PC-9 (cell line): Measurements from ENCODE around the gene PRXL2B. TPM values are rescaled to one million over a fixed set of nuclear protein-coding genes. Genes with fewer than 3 reads are reported as not detected.
A peak's percentile ranks its signal among the peaks of the same experiment; 100 is the strongest.

ENCODE experiments used
- BruUV-seq: library from RNA; stranded (reverse); fragments of 400-500 nt; replicated peaks from 2 replicates; lab custom pipeline; 2021; lab: Mats Ljungman, UMichigan
- CTCF ChIA-PET: fragments of 300-600 bp; sonication (Branson Sonifier 250); formaldehyde crosslinking; loops from one replicate; lab custom pipeline; 2022; ENCODE audit warnings: antibody characterized with exemption; lab: Charles Lee
- POLR2A ChIA-PET: fragments of 300-600 bp; sonication (Branson Sonifier 250); formaldehyde crosslinking; loops from one replicate; lab custom pipeline; 2022; ENCODE audit warnings: antibody characterized with exemption; ENCODE audit not compliant: unreplicated experiment; lab: Charles Lee
- DNase-seq, 2 experiments: peaks; one replicate each; pipeline versions ENCODE4 v3.0.0 to v3.0.0-alpha.2; 2015 to 2022; ENCODE audit warnings: mixed read lengths in 1 of 2
- H2AFZ ChIP-seq: fragments of 200-600 bp; sonication (generic); 2 replicates; pipeline ENCODE4 v1.8.1; 2017; ENCODE audit warnings: antibody characterized with exemption
- H3F3A ChIP-seq: fragments of 200-600 bp; sonication (generic); 2 replicates; pipeline ENCODE4 v1.8.1; 2017; ENCODE audit warnings: antibody characterized with exemption, mild to moderate bottlenecking, low read depth; ENCODE audit not compliant: insufficient read depth
- H3K27ac ChIP-seq: fragments of 200-600 bp; sonication (generic); 2 replicates; pipeline ENCODE4 v1.6.1; 2016; ENCODE audit warnings: mixed run types
- H3K27me3 ChIP-seq: fragments of 200-600 bp; sonication (generic); 2 replicates; pipeline ENCODE4 v1.6.1; 2016; ENCODE audit warnings: low read depth, mixed run types; ENCODE audit not compliant: insufficient read depth
- H3K36me3 ChIP-seq: fragments of 200-600 bp; sonication (generic); 2 replicates; pipeline ENCODE4 v1.6.1; 2016; ENCODE audit warnings: low read depth, mixed run types
- H3K4me1 ChIP-seq: fragments of 200-600 bp; sonication (generic); replicated peaks from 2 replicates; pipeline ENCODE4 v1.6.1; 2016; ENCODE audit warnings: mixed run types; ENCODE audit not compliant: insufficient read depth
- H3K4me2 ChIP-seq: fragments of 200-600 bp; sonication (generic); 2 replicates; pipeline ENCODE4 v1.6.1; 2017; ENCODE audit warnings: mixed run types
- H3K4me3 ChIP-seq: fragments of 200-600 bp; sonication (generic); 2 replicates; pipeline ENCODE4 v1.6.1; 2016; ENCODE audit warnings: mixed run types
- H3K79me2 ChIP-seq: fragments of 200-600 bp; sonication (generic); 2 replicates; pipeline ENCODE4 v1.6.1; 2017; ENCODE audit warnings: low read depth, mixed run types
- H3K9me2 ChIP-seq: fragments of 200-600 bp; sonication (generic); 2 replicates; pipeline ENCODE4 v1.8.1; 2017; ENCODE audit warnings: mild to moderate bottlenecking; ENCODE audit not compliant: insufficient read depth
- H3K9me3 ChIP-seq: fragments of 200-600 bp; sonication (generic); 2 replicates; pipeline ENCODE4 v1.8.1; 2016; ENCODE audit warnings: low read depth; ENCODE audit not compliant: insufficient read depth
- H4K20me1 ChIP-seq: fragments of 200-600 bp; sonication (generic); 2 replicates; pipeline ENCODE4 v1.8.1; 2017; ENCODE audit not compliant: insufficient read depth
- CTCF ChIP-seq: fragments of 200-600 bp; sonication (generic); conservative IDR thresholded peaks from 2 replicates; pipeline ENCODE4 v1.6.1; 2017; ENCODE audit warnings: mixed run types, antibody characterized with exemption, mild to moderate bottlenecking, moderate library complexity
- EZH2 ChIP-seq: fragments of 200-600 bp; sonication (generic); IDR thresholded peaks from 2 replicates; pipeline ENCODE4 v1.8.0; 2017; ENCODE audit warnings: antibody characterized with exemption, low read depth
- intact Hi-C: fragments of 100-400 bp; cut with micrococcal nuclease; formaldehyde crosslinking; loops from one replicate; pipeline ENCODE4 v1.10.0; 2022; ENCODE audit not compliant: unreplicated experiment
- total RNA-seq: library from RNA; stranded (reverse); gene quantifications from 2 replicates; pipeline ENCODE4 v1.2.3, GENCODE V29; 2021

The PRXL2B gene
- total RNA-seq, 1 experiment from 2014 or later: 26.1 TPM

- H3K27ac ChIP-seq: no peak overlapping the region
- H3K9me2 ChIP-seq: no peaks in the 10 kb centered on the region
- intact Hi-C loops: no loop called here
- no peaks in the 10 kb centered on the region for H3K36me3 ChIP-seq
- no peak for DNase-seq
- H3K4me2 ChIP-seq: no peak overlapping the region
- ChIA-PET POLR2A (no interaction called here), CTCF (no interaction called here)
- BruUV-seq: no TSS peak
- H3K9me3 ChIP-seq: no peaks in the 10 kb centered on the region
- H3F3A ChIP-seq: no peaks in the 10 kb centered on the region
- H2AFZ ChIP-seq: no peak overlapping the region
- no peaks in the 10 kb centered on the region for H3K4me1 ChIP-seq
- no peaks in the 10 kb centered on the region for H3K79me2 ChIP-seq
- TF ChIP-seq EZH2 (no peak), CTCF (no peak)
- no peaks in the 10 kb centered on the region for H4K20me1 ChIP-seq
- H3K4me3 ChIP-seq: no peak overlapping the region
- H3K27me3 ChIP-seq: peaks cover 3% of the 10 kb centered on the region; the same call in 1 of the 2 replicates
Observed at GRCh38 chr1:2591581-2592261, 5.1 kb downstream of the PRXL2B start.

GRCh38 chr1:2592672-2593071 is 6.1 kb downstream of the PRXL2B start:
- H3K79me2 ChIP-seq: no peaks in the 10 kb centered on the region
- H3K9me2 ChIP-seq: no peaks in the 10 kb centered on the region
- BruUV-seq: no TSS peak
- no peaks in the 10 kb centered on the region for H3F3A ChIP-seq
- H2AFZ ChIP-seq: peak overlapping the region; percentile 55; the same call in 1 of the 2 replicates
- H4K20me1 ChIP-seq: no peaks in the 10 kb centered on the region
- peak overlapping the region; percentile 36; the same call in 1 of the 2 replicates for H3K4me3 ChIP-seq
- peaks cover 12% of the 10 kb centered on the region for H3K27me3 ChIP-seq
- H3K27ac ChIP-seq: no peak overlapping the region
- peak overlapping the region; percentile 75 for H3K4me2 ChIP-seq
- intact Hi-C loops: no loop called here
- CTCF ChIA-PET: interaction anchor here (0.7 kb wide), 1 partner anchor 10 kb away, joined by 3 read pairs; no protein-coding TSS in a partner anchor
- POLR2A ChIA-PET: no interaction called here
- H3K36me3 ChIP-seq: no peaks in the 10 kb centered on the region
- no peaks in the 10 kb centered on the region for H3K9me3 ChIP-seq
- no peaks in the 10 kb centered on the region for H3K4me1 ChIP-seq
- no peak for TF ChIP-seq CTCF
- no peak for TF ChIP-seq EZH2
- no peak for DNase-seq

- Histone ChIP-seq H3K4me2 (0 out of 2 replicates have a peak overlapping the region, but pooled peaks have one; percentile 75), H3F3A (no peaks in the 10 kb centered on the region), H3K9me2 (no peaks in the 10 kb centered on the region), H3K4me1 (no peaks in the 10 kb centered on the region), H3K27ac (no peak overlapping the region), H3K4me3 (no peak overlapping the region), H4K20me1 (no peaks in the 10 kb centered on the region), H3K27me3 (peaks cover 19% of the 10 kb centered on the region), H3K79me2 (no peaks in the 10 kb centered on the region), H2AFZ (no peak overlapping the region), H3K9me3 (no peaks in the 10 kb centered on the region), H3K36me3 (no peaks in the 10 kb centered on the region)
- DNase-seq: no peak
- TF ChIP-seq CTCF (no peak), EZH2 (no peak)
- BruUV-seq: no TSS peak
- CTCF ChIA-PET: interaction anchor here (0.7 kb wide), 1 partner anchor 9 kb away, joined by 3 read pairs; no protein-coding TSS in a partner anchor
- POLR2A ChIA-PET: no interaction called here
- intact Hi-C loops: no loop called here
Observed at GRCh38 chr1:2593251-2593878, 6.8 kb downstream of the PRXL2B start.
